SH-SY5Y (cell line): ENCODE results near the gene VMAC.

Source experiments
- GATA2 ChIP-seq: IDR thresholded peaks from 2 replicates; pipeline ENCODE4 v1.6.1; 2011; ENCODE audit warnings: mild to moderate bottlenecking, low read depth, low read length
- GATA3 ChIP-seq: IDR thresholded peaks from 2 replicates; pipeline ENCODE4 v1.6.1; 2011; ENCODE audit warnings: low read depth, mild to moderate bottlenecking, low read length, moderate library complexity

GRCh38 chr19:5959260-5960004, 54.8 kb downstream of the VMAC start:
- TF ChIP-seq GATA3 (no peak), GATA2 (no peak)
